ENCODE results near the gene ABI2. TPM values are rescaled to one million over a fixed set of nuclear protein-coding genes. Genes with fewer than 3 reads are reported as not detected.
"Not testable (repeated sequence)": the region's sequence is repeated elsewhere in the genome, so short reads cannot be mapped to it uniquely, and the experiment has no call there.

The ABI2 gene
- total RNA-seq, 1 donor from 2014 or later, result 69.1 TPM

DNA sequence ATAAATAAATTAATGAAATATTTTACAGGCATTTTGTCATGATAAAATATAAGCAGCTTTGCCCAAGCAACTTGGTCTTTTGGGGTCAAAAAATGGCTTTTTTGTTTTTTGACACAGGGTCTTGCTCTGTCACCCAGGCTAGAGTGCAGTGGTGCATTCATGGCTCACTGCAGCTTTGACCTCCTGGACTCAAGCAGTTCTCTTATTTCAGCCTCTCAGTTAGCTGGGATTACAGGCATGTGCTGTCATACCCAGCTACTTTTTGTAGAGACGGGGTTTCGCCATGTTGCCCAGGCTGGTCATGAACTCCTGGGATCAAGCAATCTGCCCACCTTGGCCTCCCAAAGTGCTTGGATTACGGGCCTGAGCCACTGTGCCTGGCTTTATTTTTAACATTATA is 51.0 kb downstream of the ABI2 start:
- Histone ChIP-seq H3K27ac (no peak overlapping the region), H3K9me3 (no peaks in the 10 kb centered on the region), H3K4me3 (no peak overlapping the region), H3K27me3 (no peaks in the 10 kb centered on the region), H3K4me1 (no peaks in the 10 kb centered on the region), H3K36me3 (no peaks in the 10 kb centered on the region)
- TF ChIP-seq, protein P1, sequence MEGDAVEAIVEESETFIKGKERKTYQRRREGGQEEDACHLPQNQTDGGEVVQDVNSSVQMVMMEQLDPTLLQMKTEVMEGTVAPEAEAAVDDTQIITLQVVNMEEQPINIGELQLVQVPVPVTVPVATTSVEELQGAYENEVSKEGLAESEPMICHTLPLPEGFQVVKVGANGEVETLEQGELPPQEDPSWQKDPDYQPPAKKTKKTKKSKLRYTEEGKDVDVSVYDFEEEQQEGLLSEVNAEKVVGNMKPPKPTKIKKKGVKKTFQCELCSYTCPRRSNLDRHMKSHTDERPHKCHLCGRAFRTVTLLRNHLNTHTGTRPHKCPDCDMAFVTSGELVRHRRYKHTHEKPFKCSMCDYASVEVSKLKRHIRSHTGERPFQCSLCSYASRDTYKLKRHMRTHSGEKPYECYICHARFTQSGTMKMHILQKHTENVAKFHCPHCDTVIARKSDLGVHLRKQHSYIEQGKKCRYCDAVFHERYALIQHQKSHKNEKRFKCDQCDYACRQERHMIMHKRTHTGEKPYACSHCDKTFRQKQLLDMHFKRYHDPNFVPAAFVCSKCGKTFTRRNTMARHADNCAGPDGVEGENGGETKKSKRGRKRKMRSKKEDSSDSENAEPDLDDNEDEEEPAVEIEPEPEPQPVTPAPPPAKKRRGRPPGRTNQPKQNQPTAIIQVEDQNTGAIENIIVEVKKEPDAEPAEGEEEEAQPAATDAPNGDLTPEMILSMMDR (IDR thresholded peaks at IDR 0.05), result no peak
- DNase-seq (ENCODE audit: low spot score in 2 of 2), result no peak
- intact Hi-C loops (cut with DNase I), result no loop called here

DNA sequence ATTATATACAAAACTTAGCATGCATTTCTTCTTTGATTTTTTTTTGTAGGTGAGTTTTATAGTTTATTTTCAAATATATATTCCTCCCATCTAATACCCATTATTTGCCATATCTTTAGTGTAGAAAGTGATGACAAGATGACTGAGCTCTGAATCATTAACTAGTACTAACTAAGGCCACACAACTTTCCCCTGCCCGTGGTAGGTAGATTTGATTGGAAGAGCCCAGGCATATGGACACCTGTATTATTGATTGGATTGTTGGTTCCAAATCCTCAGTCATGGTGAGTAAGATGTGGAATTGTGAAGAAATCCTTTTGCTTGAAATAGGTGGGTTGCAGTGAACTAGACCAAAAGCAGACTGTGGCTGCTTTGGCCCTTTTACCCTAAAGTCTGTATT is 54.8 kb downstream of the ABI2 start:
- no peak overlapping the region for H3K27ac ChIP-seq
- no peaks in the 10 kb centered on the region for H3K36me3 ChIP-seq
- TF ChIP-seq, protein P1 (IDR thresholded peaks at IDR 0.05), result no peak
- no peak overlapping the region for H3K4me3 ChIP-seq
- H3K9me3 ChIP-seq, result no peaks in the 10 kb centered on the region
- intact Hi-C loops (cut with DNase I), result no loop called here
- no peaks in the 10 kb centered on the region for H3K27me3 ChIP-seq
- DNase-seq (ENCODE audit: low spot score in 2 of 2), result no peak
- no peaks in the 10 kb centered on the region for H3K4me1 ChIP-seq

DNA sequence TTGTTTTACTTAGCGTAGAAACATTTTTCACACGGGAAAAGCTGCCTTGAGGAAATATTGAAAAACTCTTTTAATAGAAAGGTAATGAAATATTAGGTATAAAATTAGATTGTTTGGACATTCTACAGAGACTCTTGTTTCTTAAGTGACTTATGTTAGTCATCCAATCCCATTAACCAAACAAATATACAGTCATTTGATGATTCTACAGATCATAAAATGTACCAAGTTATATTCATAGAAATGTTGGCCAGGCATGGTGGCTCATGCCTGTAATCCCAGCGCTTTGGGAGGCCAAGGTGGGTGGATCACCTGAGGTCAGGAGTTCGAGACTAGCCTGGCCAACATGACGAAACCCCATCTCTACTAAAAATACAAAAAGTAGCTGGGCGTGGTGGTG is 60.0 kb downstream of the ABI2 start:
- DNase-seq (ENCODE audit: low spot score in 2 of 2); H3K9me3 ChIP-seq; H3K4me3 ChIP-seq; intact Hi-C loops (cut with DNase I); H3K36me3 ChIP-seq; H3K27me3 ChIP-seq; H3K4me1 ChIP-seq; H3K27ac ChIP-seq: not testable (repeated sequence)

DNA sequence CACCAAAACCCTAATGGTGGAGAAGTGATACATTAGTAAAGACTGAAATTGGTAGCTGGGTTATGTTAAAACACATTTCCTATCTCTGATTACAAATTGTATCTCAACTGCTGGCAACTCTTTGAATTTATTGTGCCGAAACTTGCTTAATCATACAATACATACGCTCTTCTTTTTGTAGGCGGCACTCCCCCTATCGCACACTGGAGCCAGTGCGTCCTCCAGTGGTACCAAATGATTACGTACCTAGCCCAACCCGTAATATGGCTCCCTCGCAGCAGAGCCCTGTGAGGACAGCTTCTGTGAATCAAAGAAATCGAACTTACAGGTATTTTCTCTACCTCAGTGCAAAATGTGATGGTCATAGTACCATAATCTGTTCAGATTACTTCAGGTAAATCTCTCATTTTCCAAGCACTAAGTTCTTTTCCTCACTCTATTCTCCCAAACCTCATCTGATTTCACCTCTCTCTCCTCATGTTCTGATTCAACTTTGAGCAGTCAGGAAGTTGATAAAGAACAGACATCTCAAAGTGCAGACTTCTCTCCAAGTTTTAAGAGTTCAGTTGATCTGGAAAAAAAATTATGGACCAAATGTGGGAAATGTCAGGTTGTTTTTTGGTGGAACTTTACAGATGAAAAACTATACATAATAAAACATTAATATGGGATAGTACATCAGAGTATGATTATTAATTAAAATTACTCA is 66.5 kb downstream of the ABI2 start:
- no peak for DNase-seq (ENCODE audit: low spot score in 2 of 2)
- no peak overlapping the region for H3K4me3 ChIP-seq
- intact Hi-C loops (cut with DNase I), result no loop called here
- no peaks in the 10 kb centered on the region for H3K4me1 ChIP-seq
- TF ChIP-seq, protein P1 (IDR thresholded peaks at IDR 0.05), result no peak
- peaks cover 4 to 15% of the 10 kb centered on the region in 2 donors for H3K36me3 ChIP-seq
- H3K27ac ChIP-seq, result no peak overlapping the region
- H3K27me3 ChIP-seq, result no peaks in the 10 kb centered on the region
- H3K9me3 ChIP-seq, result no peaks in the 10 kb centered on the region

DNA sequence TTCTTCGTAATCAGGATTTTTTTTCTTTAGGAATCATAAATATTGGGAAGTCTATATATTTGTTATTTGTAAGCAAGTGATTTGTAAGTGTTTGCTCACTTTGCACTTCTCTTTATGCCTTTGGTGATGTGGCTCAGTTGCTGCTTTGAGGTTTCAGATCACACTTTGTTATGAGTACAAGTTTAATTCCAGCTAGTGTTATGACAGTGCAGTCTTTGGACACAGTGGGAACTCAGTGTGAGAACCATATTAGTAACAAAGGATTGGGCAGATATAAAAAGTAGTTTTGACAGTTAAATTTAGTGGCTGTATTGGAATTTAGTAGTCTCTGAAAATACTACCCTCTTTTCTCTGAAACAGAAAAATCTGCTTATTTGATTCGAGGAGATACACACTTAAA is 67.7 kb downstream of the ABI2 start:
- intact Hi-C loops (cut with DNase I), result no loop called here
- no peaks in the 10 kb centered on the region for H3K27me3 ChIP-seq
- no peak overlapping the region for H3K4me3 ChIP-seq
- no peaks in the 10 kb centered on the region for H3K9me3 ChIP-seq
- DNase-seq (ENCODE audit: low spot score in 2 of 2), result no peak
- no peaks in the 10 kb centered on the region for H3K4me1 ChIP-seq
- peaks cover 4 to 15% of the 10 kb centered on the region in 2 donors for H3K36me3 ChIP-seq
- H3K27ac ChIP-seq, result no peak overlapping the region
- TF ChIP-seq, protein P1 (IDR thresholded peaks at IDR 0.05), result no peak

DNA sequence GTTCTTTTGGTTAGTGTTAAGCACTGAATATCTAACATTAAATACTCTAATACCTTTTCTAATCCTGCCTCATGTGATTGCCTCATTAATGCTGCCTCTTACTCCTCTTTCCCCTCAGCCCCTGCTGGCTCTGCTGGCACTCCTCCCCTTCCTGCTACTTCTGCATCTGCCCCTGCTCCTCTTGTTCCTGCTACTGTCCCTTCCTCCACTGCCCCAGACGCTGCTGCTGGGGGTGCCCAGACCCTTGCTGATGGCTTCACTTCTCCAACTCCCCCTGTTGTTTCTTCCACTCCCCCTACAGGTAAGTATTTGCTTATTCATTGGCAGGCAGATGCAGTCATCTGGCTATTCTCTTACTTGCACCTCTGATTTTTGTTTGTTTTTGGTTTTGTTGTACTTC is 68.5 kb downstream of the ABI2 start:
- TF ChIP-seq, protein P1 (IDR thresholded peaks at IDR 0.05), result no peak
- DNase-seq (ENCODE audit: low spot score in 2 of 2), result no peak
- intact Hi-C loops (cut with DNase I), result no loop called here
- Histone ChIP-seq H3K27ac (no peak overlapping the region), H3K4me1 (no peaks in the 10 kb centered on the region), H3K4me3 (no peak overlapping the region), H3K36me3 (peaks cover 4 to 15% of the 10 kb centered on the region in 2 donors), H3K27me3 (no peaks in the 10 kb centered on the region), H3K9me3 (no peaks in the 10 kb centered on the region)
